ENCODE data around the gene SLC29A3.

The SLC29A3 gene

DNA sequence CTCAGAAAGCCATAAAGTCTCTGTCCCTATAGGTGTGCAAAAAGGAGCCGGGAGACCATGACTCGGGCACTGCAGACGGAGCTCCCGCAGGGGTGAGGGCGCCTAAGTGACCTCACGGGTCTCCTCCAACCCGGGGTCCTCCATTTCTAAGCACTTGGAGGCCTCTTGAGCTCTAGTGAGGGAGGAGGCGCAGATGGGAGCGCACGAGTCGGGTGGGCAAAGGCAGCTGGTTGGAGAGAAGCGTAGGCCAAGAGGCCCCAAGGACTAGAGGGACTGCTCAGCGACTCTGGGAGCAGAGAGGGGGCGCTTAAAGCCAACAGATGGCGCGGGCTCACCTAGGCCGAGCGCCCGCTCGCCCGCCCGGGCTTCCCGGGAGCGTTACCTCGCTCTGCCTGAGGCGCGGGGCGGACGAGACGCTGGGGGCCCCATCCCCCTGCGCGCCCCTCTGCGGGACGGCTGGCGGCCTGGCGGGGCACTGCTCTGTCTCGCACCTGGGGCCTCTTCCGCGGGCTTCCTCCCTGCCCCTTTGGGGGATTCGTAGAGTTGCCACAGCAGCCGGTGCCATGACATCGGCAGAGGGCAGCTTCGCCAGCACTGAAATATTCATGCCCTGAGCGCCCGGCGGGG lies 77.1 kb downstream of the SLC29A3 start:
- peak overlapping the region; percentile 15 for H3K4me3 ChIP-seq (ENCODE audit: low read length)
- peak; percentile 7 for DNase-seq (ENCODE audit: low read depth)

DNA sequence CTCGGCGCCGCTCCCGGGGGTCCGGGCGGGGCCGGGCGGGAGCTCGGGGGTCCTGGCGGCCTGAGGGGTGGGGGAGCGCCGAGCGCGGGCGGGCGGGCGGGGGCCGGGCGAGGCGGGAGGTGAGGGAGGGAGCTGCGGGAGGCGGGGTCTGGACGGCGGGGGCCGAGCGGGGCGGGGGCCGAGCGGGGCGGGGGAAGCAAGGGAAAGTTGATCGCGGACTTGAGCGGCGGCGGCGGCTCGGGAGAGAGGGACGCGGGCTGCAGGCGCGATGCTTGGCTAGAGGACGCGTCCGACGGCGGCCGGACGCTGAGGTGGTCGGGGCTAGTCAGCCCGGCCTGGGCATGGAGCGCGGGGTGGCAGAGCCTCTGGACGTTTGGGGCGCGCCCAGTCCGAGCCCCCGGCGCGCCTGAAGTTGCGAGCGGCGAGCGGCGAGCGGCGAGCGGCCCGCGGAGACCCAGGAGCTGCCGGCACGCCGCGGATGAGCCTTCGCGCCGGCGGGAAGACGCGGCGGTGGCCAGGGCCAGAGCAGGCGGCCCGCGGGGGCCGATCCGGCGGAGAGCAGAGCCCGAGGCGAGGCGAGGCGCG lies 77.7 kb downstream of the SLC29A3 start, which contains the start of gene CDH23:
CDH23 (plus strand) TSS at position 210 of the 585 bp plus-strand sequence. CDS start 42,912 bp downstream, outside the sequence.
- DNase-seq (ENCODE audit: low read depth), result no peak
- TF ChIP-seq, protein P1, sequence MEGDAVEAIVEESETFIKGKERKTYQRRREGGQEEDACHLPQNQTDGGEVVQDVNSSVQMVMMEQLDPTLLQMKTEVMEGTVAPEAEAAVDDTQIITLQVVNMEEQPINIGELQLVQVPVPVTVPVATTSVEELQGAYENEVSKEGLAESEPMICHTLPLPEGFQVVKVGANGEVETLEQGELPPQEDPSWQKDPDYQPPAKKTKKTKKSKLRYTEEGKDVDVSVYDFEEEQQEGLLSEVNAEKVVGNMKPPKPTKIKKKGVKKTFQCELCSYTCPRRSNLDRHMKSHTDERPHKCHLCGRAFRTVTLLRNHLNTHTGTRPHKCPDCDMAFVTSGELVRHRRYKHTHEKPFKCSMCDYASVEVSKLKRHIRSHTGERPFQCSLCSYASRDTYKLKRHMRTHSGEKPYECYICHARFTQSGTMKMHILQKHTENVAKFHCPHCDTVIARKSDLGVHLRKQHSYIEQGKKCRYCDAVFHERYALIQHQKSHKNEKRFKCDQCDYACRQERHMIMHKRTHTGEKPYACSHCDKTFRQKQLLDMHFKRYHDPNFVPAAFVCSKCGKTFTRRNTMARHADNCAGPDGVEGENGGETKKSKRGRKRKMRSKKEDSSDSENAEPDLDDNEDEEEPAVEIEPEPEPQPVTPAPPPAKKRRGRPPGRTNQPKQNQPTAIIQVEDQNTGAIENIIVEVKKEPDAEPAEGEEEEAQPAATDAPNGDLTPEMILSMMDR (conservative IDR thresholded peaks at IDR 0.05; ENCODE audit: low read depth, low read length), result no peak
- H3K4me3 ChIP-seq (ENCODE audit: low read length), result peak within 1 kb of the TSS; percentile 15

More for the DNA sequence above, 77.1 kb downstream of the SLC29A3 start:
- TF ChIP-seq, protein P1 (conservative IDR thresholded peaks at IDR 0.05; ENCODE audit: low read depth, low read length), result peak; percentile 54

DNA sequence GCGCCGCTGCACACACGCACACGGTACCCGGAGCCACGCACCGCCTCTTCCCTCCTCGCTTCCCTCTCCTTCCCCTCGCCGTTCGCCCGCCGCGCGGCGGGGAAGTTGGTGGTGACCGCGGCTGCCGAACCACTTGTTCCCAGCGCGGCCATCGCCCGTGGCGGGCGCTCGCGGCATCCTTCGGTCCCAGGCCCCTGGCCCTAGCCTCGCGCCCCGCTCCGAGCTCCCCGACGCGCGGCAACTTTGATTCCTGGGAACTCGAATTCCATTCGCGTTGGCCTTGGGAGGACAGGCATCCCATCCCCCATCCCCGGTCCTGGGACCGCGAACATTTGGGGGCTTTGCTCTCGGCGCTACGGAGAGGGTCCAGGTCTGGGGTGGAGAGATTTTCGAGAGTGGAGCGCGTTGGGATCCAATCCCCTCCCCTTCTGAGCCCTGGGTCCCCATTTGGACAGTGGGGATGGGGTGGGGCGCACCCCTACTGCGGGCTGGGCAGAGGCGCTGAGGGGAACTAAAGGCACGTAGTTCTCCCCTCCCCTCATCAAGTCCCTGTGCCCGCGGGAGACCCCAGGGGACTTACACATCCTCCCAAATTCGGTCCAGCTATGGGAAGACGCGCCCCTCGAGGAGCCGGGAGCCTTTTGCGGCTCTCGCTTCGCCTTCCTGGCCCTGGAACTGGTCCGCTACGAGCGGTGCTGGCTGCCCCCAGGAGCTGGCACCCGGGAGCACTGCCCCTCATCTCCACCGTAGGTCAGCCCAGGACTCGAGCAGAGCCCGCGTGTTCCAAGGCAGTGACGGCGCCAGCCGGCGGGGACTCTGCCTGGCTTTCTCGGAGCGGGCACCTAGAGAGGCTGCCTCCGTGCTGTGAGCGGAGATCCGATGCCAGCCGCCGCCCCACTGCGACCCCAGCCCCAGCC lies 78.5 kb downstream of the SLC29A3 start:
- TF ChIP-seq, protein P1 (conservative IDR thresholded peaks at IDR 0.05; ENCODE audit: low read depth, low read length), result no peak
- H3K4me3 ChIP-seq (ENCODE audit: low read length), result no peak overlapping the region
- DNase-seq (ENCODE audit: low read depth), result no peak

DNA sequence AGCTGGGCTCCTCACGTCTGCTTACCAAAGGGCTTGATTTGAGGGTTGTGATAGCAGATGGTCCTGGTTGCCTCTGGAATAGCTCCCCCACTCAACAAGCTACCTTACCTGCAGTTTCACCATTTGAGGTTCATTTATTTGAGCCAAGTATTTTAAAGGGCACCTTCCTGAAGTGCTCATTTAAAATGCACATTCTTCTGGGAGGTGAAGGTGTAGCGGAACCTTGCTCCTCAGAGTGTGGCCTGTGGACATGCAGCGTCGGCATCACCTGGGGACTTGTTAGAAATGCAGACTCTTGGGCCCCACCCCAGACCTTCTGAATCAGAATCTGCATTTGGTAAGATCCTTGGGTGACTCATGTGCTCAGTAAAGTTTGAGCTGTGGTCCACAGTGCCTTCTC lies 79.9 kb downstream of the SLC29A3 start:
- TF ChIP-seq, protein P1 (conservative IDR thresholded peaks at IDR 0.05; ENCODE audit: low read depth, low read length), result no peak
- no peak for DNase-seq (ENCODE audit: low read depth)
- H3K4me3 ChIP-seq (ENCODE audit: low read length), result no peak overlapping the region

DNA sequence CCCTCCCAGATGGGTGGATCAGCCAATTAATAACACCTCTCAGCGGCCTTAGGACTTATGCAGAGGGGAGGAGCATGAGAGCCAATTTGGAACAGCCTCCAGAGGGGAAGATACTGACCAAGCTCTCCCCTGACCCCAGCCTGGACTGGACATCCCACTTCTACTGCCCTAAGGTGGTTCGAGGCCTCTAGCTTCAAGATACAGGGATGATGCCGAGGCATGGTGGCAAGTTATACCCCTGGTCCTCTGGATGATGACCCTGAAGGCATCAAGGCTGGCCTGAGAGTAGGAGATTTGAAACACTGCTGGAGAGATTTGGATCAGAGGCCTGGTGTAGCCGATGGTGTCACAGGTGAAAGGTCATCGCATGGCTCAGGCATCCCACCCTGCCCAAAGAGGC lies 80.9 kb downstream of the SLC29A3 start:
- TF ChIP-seq, protein P1 (conservative IDR thresholded peaks at IDR 0.05; ENCODE audit: low read depth, low read length), result no peak
- H3K4me3 ChIP-seq (ENCODE audit: low read length), result no peak overlapping the region
- DNase-seq (ENCODE audit: low read depth), result no peak

DNA sequence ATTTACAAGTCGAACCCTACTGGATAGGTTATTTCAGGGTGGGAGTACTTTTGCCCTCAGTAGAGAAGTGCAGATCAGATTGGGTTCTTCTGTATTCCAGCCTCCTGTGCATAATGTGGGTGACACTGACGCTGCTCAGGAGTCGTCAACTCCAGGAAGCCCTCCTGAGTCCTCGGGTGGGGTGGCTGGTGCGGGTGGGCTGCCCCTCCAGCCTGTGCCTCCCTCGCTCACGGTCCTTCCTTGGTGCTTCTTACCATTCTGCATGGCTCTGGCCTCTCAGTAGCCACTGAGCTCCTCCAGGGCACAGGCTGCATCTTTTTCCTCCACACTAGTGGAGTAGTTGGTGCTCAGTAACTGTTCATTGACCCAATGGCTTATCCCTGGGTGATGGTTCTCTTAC lies 82.0 kb downstream of the SLC29A3 start:
- H3K4me3 ChIP-seq (ENCODE audit: low read length), result no peak overlapping the region
- no peak for DNase-seq (ENCODE audit: low read depth)
- TF ChIP-seq, protein P1 (conservative IDR thresholded peaks at IDR 0.05; ENCODE audit: low read depth, low read length), result no peak
